Ammon's horn (tissue), 1 donor: Measurements from ENCODE around the gene ATP6V0A1.
"Not testable (repeated sequence)": the region's sequence is repeated elsewhere in the genome, so short reads cannot be mapped to it uniquely, and the experiment has no call there.

Experiments used
- DNase-seq: peaks from one replicate; pipeline ENCODE4 v3.0.0-alpha.2; 2016; ENCODE audit warnings: low spot score

ATP6V0A1 gene

DNA sequence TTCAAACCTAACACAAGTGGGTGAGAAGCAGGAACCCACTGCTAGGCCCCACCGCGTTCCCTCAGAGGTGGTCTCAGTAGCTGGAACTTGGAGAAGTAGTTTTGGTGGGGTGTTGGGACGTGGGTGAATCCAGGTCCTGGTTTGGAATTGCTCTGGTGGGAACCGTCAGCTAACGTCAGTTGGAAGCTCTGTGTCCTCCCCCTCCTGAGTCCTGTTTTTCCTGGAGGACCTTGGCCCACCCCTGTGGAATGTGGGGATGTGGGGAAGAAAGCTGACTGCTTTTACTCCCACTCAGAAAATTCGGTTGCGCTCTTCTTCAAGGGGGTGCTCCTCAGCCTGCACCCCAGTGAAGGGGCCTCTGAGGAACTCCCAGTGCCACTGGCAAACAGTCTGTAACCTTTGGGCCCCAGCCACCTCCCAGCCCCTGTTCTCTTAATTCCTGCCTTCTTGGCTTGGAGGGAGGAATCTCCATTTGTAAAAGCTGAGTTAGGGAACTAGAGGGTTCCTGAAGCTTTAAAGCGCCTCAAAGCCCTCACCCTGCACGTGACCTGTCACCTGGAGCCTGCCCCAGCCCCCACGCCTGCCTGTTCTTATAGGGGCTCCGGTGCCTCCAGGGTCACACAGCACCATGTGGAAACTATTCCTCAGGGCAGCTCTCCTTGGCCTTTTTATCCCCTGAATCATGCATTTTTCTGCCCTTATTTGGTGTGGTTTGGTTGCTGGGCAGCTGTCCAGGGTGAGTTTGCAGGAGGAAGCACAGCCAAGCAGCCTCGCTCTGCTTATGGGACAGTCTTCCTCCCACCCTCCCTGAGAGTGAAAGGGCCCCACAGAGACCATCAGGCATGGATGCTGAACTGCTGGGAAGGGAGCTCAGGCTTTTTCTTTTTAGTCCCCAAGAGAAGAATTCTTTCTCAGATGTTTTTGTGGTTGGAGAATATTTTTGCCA is 61.1 kb downstream of the ATP6V0A1 start:
- DNase-seq, result peak; percentile 90

GRCh38 chr17:42520540-42520951 is 61.9 kb downstream of the ATP6V0A1 start:
- DNase-seq, result no peak

GRCh38 chr17:42521036-42521435 is 62.4 kb downstream of the ATP6V0A1 start:
- no peak for DNase-seq

- DNase-seq, result no peak
Measured at GRCh38 chr17:42521666-42522262, 63.1 kb downstream of the ATP6V0A1 start.

DNA sequence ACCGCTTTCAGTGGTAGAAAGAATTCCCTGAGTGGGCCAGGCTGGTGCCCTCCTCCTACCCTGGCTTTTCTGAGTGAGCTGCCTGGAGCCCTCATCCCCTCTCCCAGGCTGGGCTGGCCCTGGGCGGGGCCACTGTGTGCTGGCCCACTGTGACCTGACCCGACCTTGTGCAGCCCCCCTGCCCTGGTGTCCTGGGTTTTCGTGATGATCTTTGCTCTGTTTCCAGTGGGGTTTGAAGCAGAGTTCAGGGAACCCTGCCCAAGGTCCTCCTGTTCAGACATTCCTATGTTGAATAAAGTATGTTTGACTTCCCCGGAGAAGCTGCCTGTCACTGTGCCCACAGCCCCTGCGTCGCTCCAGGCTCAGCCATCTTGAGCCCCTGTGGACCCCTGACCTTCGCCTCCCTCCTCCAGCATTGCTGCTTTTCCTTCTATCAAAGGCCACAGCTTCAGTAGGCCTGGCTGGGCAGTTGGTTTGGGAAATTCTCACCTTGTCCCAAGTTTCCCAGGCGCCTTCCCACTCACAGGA is 63.6 kb downstream of the ATP6V0A1 start:
- no peak for DNase-seq

DNA sequence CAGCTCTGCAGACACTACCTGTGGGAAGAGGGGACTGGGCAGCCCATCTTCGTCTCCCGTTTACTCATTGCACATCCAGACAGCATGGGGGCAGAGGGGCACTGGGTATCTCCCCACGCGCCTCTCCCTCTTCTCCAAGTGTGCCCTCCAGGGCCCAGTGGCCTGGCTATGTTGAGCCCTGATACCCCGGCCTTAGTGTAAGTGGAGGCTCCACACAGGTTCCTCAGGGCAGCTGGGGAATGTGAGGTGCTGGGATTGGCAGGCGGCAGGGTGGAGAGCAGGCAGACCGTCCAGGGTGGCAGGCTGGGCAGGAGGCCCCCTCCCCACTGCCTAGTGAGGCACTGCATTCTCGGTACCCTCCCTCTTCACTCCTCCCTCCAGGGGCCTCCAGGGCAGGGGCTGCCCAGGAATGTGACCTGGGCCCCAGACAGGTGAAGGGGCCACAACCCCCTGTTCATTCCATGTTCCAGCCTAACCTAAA is 64.2 kb downstream of the ATP6V0A1 start:
- DNase-seq, result no peak

- no peak for DNase-seq
Measured at GRCh38 chr17:42525221-42525620, 66.5 kb downstream of the ATP6V0A1 start.

GRCh38 chr17:42526031-42526444 is 67.4 kb downstream of the ATP6V0A1 start:
- DNase-seq, result no peak

DNA sequence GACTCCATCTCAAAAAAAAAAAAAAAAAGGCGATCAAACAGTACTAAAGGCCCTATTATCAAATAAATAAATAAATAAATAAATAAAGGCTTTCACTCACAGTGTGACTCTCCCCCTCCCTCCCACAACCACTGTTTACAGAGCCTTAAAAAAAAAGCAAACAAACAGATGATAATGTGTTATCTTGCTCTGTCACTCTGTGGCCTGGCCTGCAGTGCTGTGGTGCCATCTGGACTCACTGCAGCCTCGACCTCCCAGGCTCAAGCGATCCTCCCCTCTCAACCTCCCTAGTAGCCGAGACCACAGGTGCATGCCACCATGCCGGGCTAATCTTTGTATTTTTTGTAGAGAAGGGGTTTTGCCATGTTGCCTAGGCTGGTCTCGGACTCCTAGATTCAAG is 69.3 kb downstream of the ATP6V0A1 start:
- DNase-seq, result no peak

DNA sequence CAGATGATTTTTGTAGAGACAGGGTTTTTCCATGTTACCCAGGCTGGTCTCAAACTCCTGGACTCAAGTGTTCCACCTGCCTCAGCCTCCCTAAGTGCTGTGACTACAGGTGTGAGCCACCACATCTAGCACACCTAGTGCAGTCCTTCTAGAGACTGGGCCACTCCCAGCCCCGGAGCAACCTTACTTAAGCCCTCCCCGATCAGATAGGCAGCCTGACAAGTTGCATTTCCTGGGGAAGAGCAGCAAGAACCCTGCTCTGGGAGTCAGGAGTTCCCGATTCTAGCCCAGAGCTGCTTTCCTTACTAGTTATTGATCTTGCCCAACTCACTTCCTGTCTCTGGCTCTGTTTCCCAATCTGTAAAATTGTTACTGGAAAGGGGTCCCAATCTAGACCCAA is 70.4 kb downstream of the ATP6V0A1 start:
- DNase-seq, result no peak

GRCh38 chr17:42530952-42531454 is 72.3 kb downstream of the ATP6V0A1 start:
- DNase-seq, result no peak

DNA sequence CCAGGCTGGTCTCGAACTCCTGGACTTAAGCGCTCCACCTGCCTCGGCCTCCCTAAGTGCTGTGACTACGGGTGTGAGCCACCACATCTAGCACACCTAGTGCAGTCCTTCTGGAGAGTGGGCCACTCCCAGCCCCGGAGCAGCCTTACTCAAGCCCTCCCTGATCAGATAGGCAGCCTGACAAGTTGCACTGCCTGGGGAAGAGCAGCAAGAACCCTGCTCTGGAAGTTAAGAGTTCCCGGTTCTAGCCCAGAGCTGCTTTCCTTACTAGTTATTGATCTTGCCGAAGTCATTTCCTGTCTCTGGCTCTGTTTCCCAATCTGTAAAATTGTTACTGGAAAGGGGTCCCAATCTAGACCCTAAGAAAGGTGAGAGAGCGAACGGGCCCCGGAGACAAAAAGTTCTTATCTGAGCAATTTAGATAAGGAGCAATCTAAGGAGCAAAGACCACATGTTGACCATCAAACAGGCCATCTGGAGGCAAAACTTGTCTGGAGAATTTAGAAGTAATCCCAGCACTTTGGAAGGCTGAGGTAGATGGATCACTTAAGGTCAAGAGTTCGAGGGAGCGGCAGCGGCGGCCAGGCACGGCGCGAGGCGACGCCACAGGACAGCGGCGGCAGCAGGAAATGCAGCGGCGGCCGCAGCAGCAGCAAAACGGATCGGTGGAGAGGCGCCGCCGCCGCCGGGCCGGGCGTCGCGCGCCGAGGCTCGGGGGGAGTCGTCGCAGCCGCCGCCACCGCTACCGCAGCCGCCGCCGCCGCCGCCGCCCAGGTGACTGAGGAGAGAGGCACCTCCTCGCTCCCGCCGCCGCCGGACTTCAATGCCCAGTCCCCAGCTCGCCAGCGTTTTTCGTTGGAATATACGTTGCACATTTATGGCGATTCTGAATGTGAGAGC is 73.0 kb downstream of the ATP6V0A1 start:
- DNase-seq, result peak; percentile 80

DNA sequence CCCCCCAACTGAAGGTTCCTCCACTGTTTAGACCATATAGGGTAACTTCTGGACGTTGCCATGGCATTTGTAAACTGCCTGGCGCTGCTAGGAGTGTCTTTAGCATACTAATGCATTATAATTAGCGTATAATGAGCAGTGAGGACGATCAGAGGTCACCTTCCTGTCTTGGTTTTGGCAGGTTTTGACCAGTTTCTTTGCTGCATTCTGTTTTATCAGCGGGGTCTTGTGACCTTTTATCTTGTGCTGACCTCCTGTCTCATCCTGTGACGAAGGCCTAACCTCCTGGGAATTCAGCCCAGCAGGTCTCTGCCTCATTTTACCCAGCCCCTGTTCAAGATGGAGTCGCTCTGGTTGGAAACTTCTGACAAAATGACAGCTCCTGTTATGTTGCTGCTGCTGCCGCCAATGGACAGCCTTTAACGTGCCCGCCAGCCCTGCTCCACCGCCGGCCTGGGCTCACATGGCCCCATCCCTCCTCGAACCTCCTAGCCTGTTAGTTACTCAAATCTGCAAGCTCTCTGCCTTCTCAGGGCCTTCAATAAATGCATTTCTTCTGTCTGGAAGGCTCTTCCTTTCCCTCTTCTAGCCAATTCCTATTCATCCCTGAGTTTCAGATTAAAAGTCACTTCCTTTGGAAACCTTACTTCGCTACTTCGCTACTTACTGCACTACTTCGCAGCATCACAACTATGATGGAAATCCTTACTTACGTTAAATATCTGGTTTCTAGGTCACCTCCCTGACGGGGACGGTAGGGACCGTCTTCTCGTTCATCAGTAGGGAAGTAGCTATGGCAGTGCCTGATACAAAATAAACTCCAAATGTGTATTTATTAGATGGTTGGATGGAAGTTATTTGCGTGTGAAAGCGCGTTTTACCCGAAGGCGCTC is 76.7 kb downstream of the ATP6V0A1 start:
- no peak for DNase-seq

- peak; percentile 92 for DNase-seq
Measured at GRCh38 chr17:42536048-42536371, 77.3 kb downstream of the ATP6V0A1 start, which contains the start of gene NAGLU. Gene NAGLU, plus strand, starts transcription at chr17:42536241. Its CDS starts 32 bp downstream, at chr17:42536273.

DNA sequence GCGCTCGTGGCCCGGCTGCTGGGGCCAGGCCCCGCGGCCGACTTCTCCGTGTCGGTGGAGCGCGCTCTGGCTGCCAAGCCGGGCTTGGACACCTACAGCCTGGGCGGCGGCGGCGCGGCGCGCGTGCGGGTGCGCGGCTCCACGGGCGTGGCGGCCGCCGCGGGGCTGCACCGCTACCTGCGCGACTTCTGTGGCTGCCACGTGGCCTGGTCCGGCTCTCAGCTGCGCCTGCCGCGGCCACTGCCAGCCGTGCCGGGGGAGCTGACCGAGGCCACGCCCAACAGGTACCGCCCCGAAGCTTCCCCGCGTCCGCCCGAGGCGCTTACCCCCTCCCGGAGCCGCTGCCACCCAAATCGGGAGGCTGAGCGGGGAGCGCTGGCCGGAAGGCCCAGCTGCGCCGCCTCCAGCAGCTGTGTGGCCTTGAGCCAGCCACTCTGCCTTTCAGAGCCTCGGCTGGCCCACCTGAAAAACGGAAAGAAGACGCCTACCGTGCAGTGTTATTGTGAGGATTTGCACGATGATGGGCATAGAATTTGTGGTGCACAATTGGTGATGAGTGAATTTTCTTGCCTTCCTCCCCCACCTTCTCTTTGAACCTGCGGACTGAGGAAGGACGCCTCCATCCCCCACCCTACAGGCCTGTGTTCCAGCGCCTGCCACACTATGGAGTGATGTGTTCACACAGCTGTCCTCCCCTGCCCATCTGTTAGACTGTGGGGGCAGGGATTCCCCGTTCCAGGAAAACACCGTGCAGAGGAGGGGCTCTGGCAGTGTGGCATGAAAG is 77.9 kb downstream of the ATP6V0A1 start:
- DNase-seq, result peak; percentile 77

GRCh38 chr17:42537156-42537805 is 78.6 kb downstream of the ATP6V0A1 start:
- no peak for DNase-seq

GRCh38 chr17:42537826-42538451 is 79.3 kb downstream of the ATP6V0A1 start:
- DNase-seq, result no peak

DNA sequence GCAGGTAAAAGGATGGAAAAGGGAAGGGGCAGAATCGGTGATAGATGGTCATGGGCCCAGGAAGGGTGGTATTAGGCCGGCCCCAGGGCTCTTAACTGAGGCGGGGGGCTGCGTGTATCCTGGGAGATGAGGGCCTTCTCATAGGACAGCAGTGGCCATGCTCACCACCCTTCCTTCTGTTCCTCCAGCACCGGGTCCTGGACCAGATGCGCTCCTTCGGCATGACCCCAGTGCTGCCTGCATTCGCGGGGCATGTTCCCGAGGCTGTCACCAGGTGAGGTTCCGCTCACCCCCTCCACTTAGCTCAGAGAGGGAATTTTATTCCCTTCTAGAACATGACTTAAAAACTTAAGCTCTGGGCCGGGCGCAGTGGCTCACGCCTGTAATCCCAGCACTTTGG is 79.8 kb downstream of the ATP6V0A1 start:
- no peak for DNase-seq

GRCh38 chr17:42540558-42540957 is 81.9 kb downstream of the ATP6V0A1 start:
- not testable (repeated sequence) for DNase-seq
